ENCODE results near the gene EPS8L2. TPM values are rescaled to one million over a fixed set of nuclear protein-coding genes. Genes with fewer than 3 reads are reported as not detected.
A peak's percentile ranks its signal among the peaks of the same experiment; 100 is the strongest.

Gene EPS8L2
- total RNA-seq, 1 experiment from 2014 or later = 0.90 TPM

DNA sequence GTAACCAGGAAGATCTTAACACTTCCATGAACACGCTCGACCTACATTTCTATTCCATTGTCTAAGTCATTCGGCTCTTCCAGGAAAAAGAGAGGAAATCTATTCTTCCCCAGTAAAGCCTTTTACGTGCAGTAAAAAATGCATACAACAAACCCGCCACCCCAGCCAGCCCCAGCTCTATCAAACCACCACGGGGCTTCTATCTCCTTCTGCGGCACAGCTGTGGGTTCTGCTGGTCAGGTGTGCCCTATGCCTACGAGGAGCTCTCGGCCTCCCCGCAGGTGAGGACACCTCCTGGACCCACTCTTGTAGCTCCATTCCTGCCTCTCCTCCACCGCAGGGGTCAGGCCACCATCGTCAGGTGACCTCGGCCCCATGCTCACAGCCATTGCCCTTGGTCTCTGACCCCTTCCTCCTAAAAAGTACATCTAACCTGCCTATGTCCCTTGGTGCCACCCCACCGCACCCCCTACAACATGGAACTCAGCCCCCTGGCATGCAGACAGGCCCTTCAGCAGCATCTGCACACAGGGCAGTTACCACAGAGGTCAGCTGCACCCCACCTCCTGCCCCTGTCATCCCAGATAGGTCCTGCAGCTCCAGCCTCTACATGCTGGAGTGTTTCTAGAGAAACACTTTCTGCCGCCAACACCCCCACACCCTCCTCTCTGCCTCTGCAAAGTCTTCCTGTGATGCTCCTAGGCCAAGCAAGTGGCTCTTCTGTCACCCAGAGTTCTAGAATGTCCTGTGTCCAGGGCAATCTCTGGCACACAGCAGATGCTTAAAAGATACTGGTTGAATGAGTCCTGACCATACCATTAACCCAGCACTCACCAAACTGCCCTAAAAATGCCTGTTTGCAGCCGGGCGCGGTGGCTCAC, 14.1 kb upstream of the EPS8L2 start:
- ChIA-PET CTCF (no interaction called here), POLR2A (ENCODE audit: low non-redundant PET) (no interaction called here)
- TF ChIP-seq EZH2 (IDR thresholded peaks at IDR 0.05; ENCODE audit: borderline replicate concordance, low read depth, low read length, poor library complexity, severe bottlenecking) = no peak
- TF ChIP-seq, protein P1, sequence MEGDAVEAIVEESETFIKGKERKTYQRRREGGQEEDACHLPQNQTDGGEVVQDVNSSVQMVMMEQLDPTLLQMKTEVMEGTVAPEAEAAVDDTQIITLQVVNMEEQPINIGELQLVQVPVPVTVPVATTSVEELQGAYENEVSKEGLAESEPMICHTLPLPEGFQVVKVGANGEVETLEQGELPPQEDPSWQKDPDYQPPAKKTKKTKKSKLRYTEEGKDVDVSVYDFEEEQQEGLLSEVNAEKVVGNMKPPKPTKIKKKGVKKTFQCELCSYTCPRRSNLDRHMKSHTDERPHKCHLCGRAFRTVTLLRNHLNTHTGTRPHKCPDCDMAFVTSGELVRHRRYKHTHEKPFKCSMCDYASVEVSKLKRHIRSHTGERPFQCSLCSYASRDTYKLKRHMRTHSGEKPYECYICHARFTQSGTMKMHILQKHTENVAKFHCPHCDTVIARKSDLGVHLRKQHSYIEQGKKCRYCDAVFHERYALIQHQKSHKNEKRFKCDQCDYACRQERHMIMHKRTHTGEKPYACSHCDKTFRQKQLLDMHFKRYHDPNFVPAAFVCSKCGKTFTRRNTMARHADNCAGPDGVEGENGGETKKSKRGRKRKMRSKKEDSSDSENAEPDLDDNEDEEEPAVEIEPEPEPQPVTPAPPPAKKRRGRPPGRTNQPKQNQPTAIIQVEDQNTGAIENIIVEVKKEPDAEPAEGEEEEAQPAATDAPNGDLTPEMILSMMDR (conservative IDR thresholded peaks at IDR 0.05; ENCODE audit: low read depth, low read length) = no peak
- peaks cover 17% of the 10 kb centered on the region for H3K36me3 ChIP-seq (ENCODE audit: insufficient read depth, low read length, poor library complexity, severe bottlenecking)
- no peak overlapping the region for H3K4me3 ChIP-seq (ENCODE audit: low read depth, low read length, poor library complexity, severe bottlenecking)
- peaks cover 16% of the 10 kb centered on the region for H3K4me1 ChIP-seq (ENCODE audit: insufficient read depth, low read length, poor library complexity, severe bottlenecking)
- intact Hi-C loops (cut with micrococcal nuclease; ENCODE audit: unreplicated experiment) = no loop called here
- DNase-seq (ENCODE audit: low spot score) = no peak
- no TSS peak for BruUV-seq (replicated peaks)
- no peaks in the 10 kb centered on the region for H3K27me3 ChIP-seq (replicated peaks; ENCODE audit: insufficient read depth, low read depth, low read length, poor library complexity)
- H3K9me3 ChIP-seq (ENCODE audit: low read depth, low read length, poor library complexity, severe bottlenecking) = no peaks in the 10 kb centered on the region
- no peak overlapping the region for H3K27ac ChIP-seq (ENCODE audit: low read depth, low read length, poor library complexity, severe bottlenecking)

DNA sequence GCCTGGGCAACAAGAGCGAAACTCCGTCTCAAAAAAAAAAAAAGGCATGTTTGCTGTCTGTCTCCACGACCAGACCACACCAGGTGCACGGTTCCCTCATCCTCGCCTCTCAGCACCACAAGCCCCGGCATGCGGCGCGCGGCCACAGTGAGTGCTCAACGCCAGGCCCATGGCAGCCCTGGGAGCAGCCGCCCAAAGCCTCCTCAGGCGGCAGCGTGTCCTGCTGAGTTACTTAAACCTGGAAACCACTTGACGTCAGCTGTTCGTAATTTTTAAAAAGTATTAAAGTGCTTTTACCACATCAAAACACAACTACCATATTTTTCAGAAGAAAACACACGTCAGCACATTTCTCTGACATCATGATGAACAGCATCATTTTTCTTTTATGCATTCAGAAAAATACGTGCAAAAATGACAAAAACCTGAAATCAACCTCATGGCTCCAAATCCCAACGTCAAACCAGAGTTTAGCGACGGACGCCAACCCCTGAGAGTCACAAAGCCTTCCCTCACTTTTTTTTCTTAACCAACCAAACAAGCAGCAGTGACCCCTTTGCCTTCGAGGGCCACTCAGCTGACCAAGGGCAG, 13.1 kb upstream of the EPS8L2 start:
- intact Hi-C loops (cut with micrococcal nuclease; ENCODE audit: unreplicated experiment) = no loop called here
- no peaks in the 10 kb centered on the region for H3K9me3 ChIP-seq (ENCODE audit: low read depth, low read length, poor library complexity, severe bottlenecking)
- BruUV-seq (replicated peaks) = TSS peak; percentile 57
- H3K27me3 ChIP-seq (replicated peaks; ENCODE audit: insufficient read depth, low read depth, low read length, poor library complexity) = no peaks in the 10 kb centered on the region
- peaks cover 16% of the 10 kb centered on the region for H3K4me1 ChIP-seq (ENCODE audit: insufficient read depth, low read length, poor library complexity, severe bottlenecking)
- DNase-seq (ENCODE audit: low spot score) = no peak
- peak overlapping the region; percentile 95 for H3K4me3 ChIP-seq (ENCODE audit: low read depth, low read length, poor library complexity, severe bottlenecking)
- peaks cover 14% of the 10 kb centered on the region for H3K36me3 ChIP-seq (ENCODE audit: insufficient read depth, low read length, poor library complexity, severe bottlenecking)
- H3K27ac ChIP-seq (ENCODE audit: low read depth, low read length, poor library complexity, severe bottlenecking) = peak overlapping the region; percentile 49
- TF ChIP-seq, protein P1 (conservative IDR thresholded peaks at IDR 0.05; ENCODE audit: low read depth, low read length) = no peak
- no peak for TF ChIP-seq EZH2 (IDR thresholded peaks at IDR 0.05; ENCODE audit: borderline replicate concordance, low read depth, low read length, poor library complexity, severe bottlenecking)
- ChIA-PET POLR2A (ENCODE audit: low non-redundant PET) (no interaction called here), CTCF (no interaction called here)

DNA sequence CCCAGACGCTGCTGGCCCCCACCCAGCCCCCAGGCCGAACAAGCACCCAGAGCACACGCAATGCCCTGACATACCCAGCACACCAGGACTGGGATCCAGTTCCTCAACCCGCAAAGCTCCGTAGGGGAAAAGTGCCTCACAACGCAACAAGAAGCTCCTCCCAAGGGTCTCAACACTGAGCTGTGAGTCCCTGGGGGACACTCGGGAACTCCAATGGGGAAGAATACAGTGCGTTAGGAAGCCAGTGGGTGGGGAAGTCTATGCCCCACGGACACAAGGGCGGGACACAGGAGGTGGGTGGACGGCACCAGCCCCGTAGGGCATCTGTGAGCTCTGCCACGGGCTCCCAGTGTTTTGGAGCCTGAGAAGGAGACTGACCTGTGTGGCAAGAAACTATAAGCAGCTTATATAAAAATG, 12.6 kb upstream of the EPS8L2 start:
- peaks cover 9% of the 10 kb centered on the region for H3K36me3 ChIP-seq (ENCODE audit: insufficient read depth, low read length, poor library complexity, severe bottlenecking)
- BruUV-seq (replicated peaks) = no TSS peak
- intact Hi-C loops (cut with micrococcal nuclease; ENCODE audit: unreplicated experiment) = no loop called here
- no peaks in the 10 kb centered on the region for H3K9me3 ChIP-seq (ENCODE audit: low read depth, low read length, poor library complexity, severe bottlenecking)
- H3K27me3 ChIP-seq (replicated peaks; ENCODE audit: insufficient read depth, low read depth, low read length, poor library complexity) = no peaks in the 10 kb centered on the region
- POLR2A ChIA-PET (ENCODE audit: low non-redundant PET) = no interaction called here
- peak overlapping the region; percentile 49 for H3K27ac ChIP-seq (ENCODE audit: low read depth, low read length, poor library complexity, severe bottlenecking)
- peak; percentile 79 for DNase-seq (ENCODE audit: low spot score)
- TF ChIP-seq EZH2 (IDR thresholded peaks at IDR 0.05; ENCODE audit: borderline replicate concordance, low read depth, low read length, poor library complexity, severe bottlenecking) = no peak
- TF ChIP-seq, protein P1 (conservative IDR thresholded peaks at IDR 0.05; ENCODE audit: low read depth, low read length) = no peak
- peak overlapping the region; percentile 95 for H3K4me3 ChIP-seq (ENCODE audit: low read depth, low read length, poor library complexity, severe bottlenecking)
- peaks cover 16% of the 10 kb centered on the region for H3K4me1 ChIP-seq (ENCODE audit: insufficient read depth, low read length, poor library complexity, severe bottlenecking)
- CTCF ChIA-PET = no interaction called here

Data from A673 (cell line).